NCI-H1436 treated with DMSO at 0.1 percent for 48 hours (cell line): ENCODE results near the gene GIT1.

Experiments
- DNase-seq: peaks from one replicate; lab custom pipeline; 2025; lab: John Stamatoyannopoulos, UW

GIT1 gene

GRCh38 chr17:29589524-29590410, at the start of gene GIT1:
Gene GIT1, minus strand, starts transcription at chr17:29589648. Its CDS starts 270 bp downstream, at chr17:29589378.
- peak; percentile 33 for DNase-seq

GRCh38 chr17:29633886-29634285, 44.4 kb upstream of the GIT1 start:
- no peak for DNase-seq

GRCh38 chr17:29630630-29631193, 41.3 kb upstream of the GIT1 start:
- no peak for DNase-seq

- DNase-seq: no peak
Observed at GRCh38 chr17:29629839-29630238, 40.4 kb upstream of the GIT1 start.

- no peak for DNase-seq
Observed at GRCh38 chr17:29628644-29629043, 39.2 kb upstream of the GIT1 start.

- DNase-seq: no peak
Observed at GRCh38 chr17:29627951-29628350, 38.5 kb upstream of the GIT1 start.

- DNase-seq: no peak
Observed at GRCh38 chr17:29625037-29625750, 35.7 kb upstream of the GIT1 start.

GRCh38 chr17:29624586-29624985, 35.1 kb upstream of the GIT1 start:
- no peak for DNase-seq

GRCh38 chr17:29623283-29623647, 33.8 kb upstream of the GIT1 start:
- no peak for DNase-seq

- DNase-seq: peak; percentile 57
Observed at GRCh38 chr17:29622337-29623282, 33.2 kb upstream of the GIT1 start, which contains the start of gene CORO6. Gene CORO6, minus strand, starts transcription at chr17:29622912. Its CDS starts 1,491 bp downstream, at chr17:29621421.

- DNase-seq: no peak
Observed at GRCh38 chr17:29621751-29622194, 32.3 kb upstream of the GIT1 start.

- DNase-seq: no peak
Observed at GRCh38 chr17:29620779-29621500, 31.5 kb upstream of the GIT1 start.

GRCh38 chr17:29620271-29620670, 30.8 kb upstream of the GIT1 start:
- no peak for DNase-seq

GRCh38 chr17:29619251-29619650, 29.8 kb upstream of the GIT1 start:
- no peak for DNase-seq

GRCh38 chr17:29618272-29619065, 29.0 kb upstream of the GIT1 start:
- DNase-seq: no peak

- DNase-seq: peak; percentile 51
Observed at GRCh38 chr17:29617481-29618271, 28.2 kb upstream of the GIT1 start.

GRCh38 chr17:29617125-29617480, 27.7 kb upstream of the GIT1 start:
- peak; percentile 62 for DNase-seq

- DNase-seq: no peak
Observed at GRCh38 chr17:29616300-29617048, 27.0 kb upstream of the GIT1 start.
